GM21723 (cell line): ENCODE data around the gene DNAH10.
"Not testable (repeated sequence)": the region's sequence is repeated elsewhere in the genome, so short reads cannot be mapped to it uniquely, and the experiment has no call there.

Experiments used
- ATAC-seq: cut with Tn5 transposase; IDR thresholded peaks from one replicate; pipeline ENCODE4 v1.9.1; 2021; ENCODE audit warnings: mild to moderate bottlenecking, moderate library complexity; ENCODE audit not compliant: unreplicated experiment

Gene DNAH10

DNA sequence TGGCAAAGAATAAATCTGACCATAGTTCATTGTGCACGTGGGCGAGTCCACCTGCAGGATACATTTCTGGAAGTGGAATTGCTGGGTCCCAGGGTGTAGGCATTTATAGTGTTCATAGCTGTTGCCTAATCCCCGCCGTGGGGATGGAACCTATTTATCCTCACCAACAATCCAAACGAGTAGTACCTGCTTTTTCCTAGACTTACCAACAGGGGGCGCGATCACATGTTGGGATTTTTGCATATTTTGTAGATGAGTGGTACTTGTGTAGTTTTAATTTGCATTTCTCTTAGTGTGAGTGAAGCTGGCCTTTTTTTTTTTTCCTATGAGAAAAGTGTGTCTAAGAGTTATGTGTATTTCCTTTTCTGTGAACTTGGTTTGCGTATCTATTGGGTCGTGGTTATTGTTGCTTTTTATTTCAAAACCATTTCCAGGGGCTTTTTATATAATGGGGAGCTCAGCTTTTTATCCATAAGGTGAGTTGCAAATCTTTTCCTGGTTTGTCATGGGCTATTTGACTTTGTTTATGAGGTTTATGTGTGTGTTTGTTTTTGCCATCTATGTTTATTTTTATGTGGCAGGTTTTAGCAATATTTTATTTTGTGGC lies 143.3 kb downstream of the DNAH10 start:
- no peak for ATAC-seq

DNA sequence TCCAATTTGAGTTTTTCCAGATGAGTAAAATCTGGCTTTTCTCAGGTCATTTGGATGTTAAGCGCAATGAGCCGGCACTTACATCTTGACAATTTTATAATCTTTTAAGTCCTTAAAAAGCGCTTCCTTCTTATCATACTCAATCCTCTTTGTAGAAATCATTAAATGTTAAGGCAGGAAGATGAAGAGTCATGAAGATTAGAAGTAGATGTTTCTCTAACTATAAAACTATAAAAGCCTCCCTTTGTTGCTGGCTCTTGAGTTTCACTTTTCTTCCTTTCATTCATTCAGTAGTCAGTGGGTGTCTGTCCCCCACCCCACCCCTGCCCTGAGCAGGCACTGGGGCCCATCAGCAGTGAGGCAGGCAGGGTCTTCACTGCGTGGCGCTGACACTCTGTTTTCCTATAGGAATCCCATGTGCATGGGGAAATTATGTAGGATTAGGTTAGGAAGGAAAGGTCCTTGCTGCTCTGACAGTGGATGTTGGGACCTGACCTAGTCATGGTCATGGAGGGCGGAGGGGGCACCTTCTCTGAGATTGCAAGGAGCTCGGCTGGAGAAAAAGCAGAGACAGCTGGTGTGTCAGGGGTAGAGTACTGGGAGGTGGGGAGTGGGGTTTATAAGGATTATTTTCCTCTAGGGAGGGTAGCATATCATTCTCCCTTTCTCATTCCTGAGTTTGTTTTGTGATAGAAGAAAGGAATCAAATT lies 144.8 kb downstream of the DNAH10 start:
- ATAC-seq, result no peak

DNA sequence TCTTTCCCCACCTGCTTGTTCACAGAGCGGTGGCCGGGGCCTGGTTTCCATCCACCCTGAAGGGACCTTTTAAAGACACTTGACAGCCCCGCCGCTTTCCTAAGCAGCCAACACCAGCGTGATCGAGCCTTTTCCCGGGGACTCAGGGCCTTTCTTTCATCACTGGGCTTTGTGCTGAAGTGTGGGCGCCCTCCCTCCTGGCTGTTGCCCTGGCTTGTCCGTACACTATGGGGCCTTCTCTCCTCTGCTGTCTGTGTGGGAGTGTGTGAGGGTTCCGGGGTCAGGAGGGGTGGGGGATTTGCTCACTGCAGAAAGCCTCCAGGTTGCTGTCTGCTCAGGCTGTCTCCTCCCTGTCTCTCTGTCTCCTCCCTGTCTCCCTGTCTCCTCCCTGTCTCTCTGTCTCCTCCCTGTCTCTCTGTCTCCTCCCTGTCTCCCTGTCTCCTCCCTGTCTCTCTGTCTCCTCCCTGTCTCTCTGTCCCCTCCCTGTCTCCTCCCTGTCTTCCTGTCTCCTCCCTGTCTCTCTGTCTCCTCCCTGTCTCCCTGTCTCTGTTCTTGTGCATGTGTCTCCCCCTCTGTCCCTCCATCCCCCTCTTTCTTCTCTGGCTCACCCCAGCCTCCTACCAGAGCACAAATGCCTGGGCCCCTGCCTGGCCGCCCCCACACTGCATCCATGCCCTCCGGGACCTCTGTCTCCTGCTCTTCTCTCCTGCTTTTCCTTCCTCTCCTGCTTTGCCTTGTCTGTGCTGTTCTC lies 145.8 kb downstream of the DNAH10 start:
- no peak for ATAC-seq

DNA sequence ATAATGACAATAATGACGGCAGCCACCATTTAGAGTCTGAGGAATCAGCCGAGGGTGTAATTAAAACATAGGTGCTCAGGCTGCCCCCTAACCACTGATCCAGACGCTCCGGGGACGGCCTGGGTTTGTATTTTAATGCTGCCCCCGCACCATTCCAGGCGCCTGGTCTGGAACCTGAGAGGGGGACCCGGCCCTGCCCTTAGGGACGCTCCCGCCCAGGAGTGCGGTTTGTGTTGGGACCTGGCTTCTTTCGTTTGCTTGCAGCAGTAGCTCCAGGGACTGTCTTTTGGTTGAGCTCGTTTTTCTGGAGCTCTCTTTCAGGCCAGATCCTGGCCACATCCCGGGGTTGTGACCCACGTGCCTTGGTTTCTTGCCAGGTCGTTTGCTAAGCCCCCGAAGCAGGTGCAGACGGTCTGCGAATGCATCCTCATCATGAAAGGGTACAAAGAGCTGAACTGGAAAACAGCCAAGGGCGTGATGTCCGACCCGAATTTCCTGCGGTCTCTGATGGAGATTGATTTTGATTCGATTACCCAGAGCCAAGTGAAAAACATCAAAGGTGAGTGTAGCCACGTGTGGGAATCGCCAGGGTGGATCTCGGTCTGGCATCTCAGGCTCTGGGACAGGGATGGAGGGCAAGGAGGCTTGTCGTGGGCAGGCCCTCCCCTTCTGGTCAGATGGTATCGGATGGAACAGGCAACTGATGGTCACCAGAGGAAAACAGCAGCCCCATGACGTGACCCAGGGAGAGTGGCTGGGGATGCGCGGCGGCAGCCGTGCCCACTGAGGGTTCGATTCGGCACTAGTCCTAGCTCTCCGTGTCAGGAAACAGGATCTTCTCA lies 147.0 kb downstream of the DNAH10 start:
- no peak for ATAC-seq

DNA sequence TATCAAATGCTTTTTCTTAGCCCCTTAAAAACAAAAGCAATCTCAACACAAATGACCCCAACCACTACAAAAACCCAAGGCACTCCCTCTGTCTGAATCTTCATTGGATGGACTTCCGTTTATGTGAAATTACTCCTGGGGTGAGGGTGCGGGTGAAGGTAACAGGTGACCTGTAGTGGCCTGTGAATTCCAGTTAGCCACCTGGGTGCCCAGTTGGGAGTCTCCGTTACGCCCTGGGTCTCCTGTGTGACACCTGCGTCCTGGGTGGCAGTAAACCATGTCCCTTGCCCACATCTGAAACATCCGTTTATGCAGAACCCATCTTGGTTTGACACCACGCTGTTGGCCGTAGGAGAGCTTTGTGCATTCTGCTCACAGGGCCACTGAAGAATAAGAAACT lies 148.0 kb downstream of the DNAH10 start:
- ATAC-seq, result no peak

DNA sequence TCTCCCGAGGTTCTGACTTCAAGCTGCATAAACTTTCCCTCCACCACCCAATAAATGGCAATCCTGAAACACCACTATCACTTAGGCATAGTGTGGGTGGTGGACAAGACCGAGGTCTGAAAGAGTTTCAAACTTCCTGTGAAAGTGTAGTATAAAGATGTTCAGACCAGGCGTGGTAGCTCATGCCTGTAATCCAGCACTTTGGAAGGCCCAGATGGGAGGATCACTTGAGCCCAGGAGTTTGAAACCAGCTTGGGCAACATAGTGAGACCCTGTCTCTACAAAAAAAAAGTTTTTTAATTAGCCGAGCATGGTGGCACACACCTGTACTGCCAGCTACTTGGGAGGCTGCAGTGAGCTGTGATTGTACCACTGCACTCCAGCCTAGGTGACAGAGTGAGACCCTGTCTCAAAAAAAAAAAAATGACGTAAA lies 148.7 kb downstream of the DNAH10 start:
- no peak for ATAC-seq

DNA sequence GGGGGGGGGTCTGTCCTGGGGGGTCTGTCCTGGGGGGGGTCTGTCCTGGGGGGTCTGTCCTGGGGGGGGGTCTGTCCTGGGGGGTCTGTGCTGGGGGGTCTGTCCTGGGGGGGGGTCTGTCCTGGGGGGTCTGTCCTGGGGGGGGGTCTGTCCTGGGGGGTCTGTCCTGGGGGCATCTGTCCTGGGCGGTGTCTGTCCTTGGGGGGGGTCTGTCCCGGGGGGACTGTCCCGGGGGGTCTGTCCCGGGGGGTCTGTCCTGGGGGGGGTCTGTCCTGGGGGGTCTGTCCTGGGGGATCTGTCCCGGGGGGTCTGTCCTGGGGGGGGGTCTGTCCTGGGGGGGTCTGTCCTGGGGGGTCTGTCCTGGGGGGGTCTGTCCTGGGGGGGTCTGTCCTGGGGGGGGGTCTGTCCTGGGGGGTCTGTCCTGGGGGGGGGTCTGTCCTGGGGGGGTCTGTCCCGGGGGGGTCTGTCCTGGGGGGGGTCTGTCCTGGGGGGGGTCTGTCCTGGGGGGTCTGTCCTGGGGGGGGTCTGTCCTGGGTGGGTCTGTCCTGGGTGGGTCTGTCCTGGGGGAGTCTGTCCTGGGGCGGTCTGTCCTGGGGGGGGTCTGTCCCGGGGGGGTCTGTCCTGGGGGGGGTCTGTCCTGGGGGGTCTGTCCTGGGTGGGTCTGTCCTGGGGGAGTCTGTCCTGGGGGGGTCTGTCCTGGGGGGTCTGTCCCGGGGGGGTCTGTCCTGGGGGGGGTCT lies 149.7 kb downstream of the DNAH10 start:
- not testable (repeated sequence) for ATAC-seq

DNA sequence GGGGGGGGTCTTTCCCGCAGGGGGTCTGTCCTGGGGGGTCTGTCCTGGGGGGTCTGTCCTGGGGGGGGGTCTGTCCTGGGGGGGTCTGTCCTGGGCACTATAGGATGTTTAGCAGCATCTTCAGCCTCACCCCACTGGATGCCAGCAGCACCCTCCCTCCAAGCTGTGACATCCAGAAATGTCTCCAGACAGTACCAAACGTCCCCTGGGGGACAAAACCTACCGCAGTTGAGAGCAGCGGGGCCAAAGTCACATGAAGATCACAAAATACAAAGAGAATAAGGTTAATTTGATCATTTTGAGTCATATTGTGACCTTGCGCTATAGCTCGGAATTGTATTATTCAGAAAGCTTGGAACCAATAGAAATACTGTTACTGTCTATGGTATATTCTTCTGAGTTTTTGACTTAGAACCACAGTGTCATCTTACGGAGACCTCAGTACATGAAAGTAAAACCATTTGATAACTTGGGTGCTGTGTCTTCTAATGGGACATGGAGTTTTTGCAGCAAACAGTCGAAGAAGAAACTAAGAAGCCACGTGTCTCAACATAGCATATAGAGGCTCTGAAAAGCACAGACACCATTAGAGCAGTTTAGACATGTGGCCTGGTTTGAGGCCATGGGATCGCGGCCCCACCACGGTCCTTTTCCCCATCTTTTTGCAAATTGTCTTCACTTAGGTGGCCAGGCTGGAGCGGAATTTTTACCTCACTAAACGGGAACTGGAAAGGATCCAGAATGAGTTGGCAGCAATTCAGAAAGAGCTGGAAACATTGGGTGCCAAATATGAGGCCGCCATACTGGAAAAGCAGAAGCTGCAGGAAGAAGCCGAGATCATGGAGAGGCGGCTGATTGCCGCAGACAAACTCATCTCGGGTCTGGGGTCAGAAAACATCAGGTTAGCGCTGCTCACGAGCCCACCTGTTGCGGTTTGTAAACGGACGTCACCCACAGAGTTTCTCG lies 150.6 kb downstream of the DNAH10 start:
- ATAC-seq, result no peak

DNA sequence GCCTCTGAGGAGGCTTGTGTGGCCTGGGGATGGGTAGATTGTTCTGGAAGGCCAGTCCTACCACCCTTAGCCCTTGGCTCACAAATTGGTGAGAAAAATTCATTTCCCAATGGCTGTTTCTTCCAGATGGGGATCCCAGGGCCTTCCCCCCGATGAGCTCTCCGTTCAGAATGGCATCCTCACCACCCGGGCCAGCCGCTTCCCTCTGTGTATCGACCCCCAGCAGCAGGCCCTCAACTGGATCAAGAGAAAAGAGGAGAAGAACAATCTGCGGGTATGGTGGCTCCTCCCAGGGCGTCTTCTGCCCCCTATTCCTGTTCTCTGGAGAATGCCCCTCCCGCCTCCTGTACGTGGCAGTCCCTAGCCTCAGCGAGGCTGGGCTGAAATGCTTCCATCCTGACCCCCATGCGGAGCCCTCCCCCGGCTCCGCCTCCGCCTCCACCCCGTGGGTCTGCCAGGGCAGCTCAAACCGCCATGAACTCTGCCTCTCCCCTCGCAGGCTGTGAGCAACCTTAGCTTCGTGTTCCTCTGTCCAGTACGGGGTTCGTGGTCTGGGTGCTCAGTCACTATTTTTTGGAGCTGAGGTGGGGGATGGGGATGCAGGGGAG lies 152.7 kb downstream of the DNAH10 start:
- ATAC-seq, result no peak

DNA sequence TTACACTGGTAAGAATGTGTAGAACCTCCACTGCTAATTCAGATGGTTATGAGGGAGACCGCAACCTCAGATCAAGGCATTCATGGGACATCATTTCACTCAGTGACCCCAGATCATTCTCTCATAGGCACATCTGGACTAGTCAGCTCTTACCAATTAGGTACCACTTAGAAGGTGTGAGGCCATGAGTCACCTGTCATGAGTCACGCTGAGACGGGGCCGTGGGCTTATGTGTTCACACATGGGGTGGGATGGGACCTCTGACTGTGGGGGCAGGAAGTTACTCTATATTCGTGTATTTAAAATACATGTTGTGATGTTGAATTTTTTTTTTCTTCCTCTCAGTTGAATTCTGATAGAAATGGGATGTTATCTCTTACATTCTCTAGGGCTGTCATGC lies 154.6 kb downstream of the DNAH10 start:
- no peak for ATAC-seq

DNA sequence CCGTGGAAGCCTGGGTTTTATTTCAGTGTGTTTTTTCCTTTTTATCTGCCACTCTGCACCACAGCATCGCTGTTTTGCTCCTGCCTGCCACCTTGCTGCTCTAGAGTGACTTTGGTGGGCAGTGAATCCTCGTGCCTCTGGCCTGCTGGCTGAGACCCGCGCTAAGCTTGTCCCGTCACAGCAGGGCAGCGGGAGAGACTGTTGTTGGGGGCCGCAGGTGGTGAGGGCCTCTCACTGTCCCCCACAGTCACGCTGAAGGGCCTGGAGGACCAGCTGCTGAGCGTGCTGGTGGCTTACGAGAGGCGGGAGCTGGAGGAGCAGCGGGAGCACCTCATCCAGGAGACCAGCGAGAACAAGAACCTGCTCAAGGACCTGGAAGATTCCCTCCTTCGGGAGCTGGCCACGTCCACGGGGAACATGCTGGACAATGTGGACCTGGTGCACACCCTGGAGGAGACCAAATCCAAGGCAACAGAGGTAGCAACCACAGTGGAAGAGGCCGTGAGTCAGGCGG lies 155.3 kb downstream of the DNAH10 start:
- ATAC-seq, result no peak

DNA sequence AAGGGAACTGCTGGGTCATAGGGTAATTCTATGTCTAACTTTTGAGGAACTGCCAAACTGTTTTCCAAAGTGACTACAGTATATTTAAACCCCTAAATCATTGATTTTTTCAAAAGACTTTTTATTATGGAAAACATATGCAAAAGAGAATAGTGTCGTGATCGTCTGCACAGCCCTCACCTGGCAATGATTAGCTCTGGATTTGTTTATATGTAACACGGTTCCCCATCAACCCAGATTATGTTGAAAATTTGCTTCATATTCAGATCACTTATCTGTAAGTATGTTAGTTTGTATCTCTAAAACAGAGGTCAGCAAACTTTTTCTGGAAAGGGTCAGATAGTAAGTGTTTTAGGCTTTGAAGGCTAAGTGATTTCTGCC lies 157.9 kb downstream of the DNAH10 start:
- ATAC-seq, result no peak

DNA sequence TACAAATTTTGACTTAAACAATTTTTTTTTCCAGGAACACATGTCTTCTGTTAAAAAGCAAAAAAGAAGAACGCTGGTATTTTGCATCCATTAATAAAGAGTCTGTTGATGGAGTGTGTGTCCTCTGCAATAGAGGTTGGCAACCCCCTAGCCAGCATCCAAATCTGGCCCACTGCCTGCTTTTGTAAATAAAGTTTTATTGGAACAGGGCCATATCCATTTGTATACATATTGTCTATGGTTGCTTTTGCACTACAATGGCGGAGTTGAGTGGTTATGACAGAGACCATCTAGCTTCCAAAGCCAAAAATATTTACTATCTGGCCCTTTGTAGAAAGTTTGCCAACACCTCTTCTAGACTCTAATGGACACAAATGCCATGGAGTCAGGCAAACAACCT lies 160.9 kb downstream of the DNAH10 start:
- ATAC-seq, result no peak

DNA sequence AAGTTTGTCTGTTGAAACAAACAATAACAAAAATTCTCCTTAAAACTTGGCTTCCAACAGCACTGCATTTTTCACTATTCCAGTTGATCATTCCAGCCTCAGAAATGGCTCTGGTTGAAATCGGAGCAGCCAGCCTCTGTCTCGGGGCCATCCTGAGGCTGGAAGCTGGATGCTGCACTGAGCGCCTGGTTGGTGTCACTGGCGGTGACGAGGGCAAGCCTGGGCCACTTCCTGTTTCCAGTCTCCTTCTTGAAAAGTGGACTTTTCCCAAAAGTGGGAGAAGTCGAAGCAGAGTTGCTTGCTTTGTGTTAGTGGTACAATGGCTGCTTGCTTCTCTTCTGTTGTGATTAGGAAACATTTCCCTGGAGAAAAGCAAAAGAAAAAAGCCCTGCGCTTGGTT lies 161.8 kb downstream of the DNAH10 start:
- ATAC-seq, result no peak

DNA sequence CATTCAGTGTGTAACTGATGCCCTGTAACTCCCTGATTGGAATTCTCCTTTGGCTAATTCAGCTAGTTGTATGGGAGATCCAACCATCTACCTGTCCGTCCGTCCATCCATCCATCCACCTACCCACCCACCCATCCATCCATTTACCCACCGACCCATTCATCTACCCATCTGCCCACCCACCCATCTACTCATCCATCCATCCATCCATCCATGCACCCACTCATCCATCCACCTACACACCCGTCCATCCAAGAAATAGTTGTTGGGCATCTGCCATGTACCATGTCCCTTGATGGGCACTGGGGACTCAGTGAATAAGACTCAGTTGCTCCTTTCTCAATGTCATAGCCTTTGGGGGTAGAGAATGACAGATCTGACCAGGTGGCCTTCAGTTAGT lies 162.4 kb downstream of the DNAH10 start:
- ATAC-seq, result no peak

DNA sequence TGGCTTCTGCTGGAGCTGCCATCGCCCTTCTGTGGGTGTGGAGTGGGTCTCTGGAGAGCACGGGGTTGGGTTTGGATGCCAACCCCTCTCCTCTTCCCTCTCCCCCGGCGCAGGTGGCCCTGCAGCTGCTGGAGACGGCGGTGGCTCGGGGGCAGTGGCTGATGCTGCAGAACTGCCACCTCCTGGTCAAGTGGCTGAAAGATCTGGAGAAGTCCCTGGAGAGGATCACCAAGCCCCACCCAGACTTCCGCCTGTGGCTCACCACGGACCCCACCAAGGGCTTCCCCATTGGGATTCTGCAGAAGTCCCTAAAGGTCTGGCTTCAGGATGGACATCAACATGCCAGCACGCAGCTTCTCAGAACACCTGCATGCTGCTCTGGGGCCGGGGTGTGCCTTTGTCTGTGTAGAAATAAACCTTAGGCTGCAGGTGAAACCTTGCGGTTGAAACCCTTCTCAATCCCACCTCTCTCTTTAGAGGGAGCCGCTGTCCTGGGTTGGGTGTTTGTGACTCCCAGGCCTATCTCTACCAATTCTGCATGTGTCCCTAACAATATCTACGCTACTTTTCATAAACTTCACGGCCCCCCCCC lies 166.3 kb downstream of the DNAH10 start:
- ATAC-seq, result no peak

DNA sequence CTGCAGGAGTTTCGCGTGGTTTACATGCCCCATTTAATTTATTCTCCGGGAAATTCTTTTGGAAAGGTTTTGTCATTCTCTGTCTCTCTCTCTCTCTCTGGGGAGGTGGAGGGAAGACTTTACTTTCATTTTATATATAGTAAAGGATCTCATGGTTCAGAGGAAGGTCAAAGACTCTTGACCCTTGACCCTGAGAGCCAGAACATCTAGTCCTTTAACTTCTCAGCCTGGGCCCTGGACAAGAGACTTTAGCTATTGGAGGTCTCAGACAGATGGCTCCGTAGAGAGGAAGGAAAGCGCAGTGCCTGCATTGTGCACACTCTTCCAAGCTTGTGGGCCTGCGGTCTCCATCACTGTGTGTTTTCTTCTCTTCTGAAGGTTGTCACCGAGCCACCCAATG lies 166.8 kb downstream of the DNAH10 start:
- no peak for ATAC-seq

DNA sequence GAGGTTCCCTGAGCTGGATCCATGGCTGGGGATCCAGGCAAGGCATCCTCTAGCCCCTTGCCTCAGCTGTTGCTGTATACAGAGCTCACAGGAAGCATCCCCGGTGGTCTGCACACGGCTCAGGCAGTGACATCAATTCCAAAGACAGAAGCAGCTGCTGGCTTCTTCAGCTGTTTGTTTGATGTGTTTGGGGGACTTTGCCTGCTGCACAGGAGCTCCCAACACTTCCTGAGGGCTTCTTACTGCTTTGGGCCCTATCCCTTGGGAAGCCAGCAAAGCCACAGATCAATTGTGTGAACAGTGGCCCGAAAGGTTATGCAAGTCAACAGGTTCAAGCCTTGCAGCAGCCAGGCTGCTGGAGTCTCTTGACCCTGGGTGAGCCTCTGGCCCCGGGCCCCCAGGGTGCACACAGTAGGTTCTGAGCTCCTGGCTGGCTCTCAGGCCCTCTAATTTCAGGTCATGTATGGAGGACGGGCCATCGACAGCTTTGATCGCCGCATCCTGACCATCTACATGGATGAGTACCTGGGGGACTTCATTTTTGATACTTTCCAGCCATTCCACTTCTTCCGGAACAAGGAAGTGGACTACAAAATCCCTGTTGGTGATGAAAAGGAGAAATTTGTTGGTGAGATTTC lies 168.0 kb downstream of the DNAH10 start:
- no peak for ATAC-seq
